Upper lobe of left lung (tissue), 4 donors: ENCODE data around the gene SLC25A45.

Experiments used
- CTCF ChIP-seq, 6 experiments: fragments of 450-650 bp in 4 of 6; fragments of 200-600 bp in 2 of 6; sonication (generic) in 2 of 6; IDR thresholded peaks; one replicate each; pipeline ENCODE4 v1.5.1; 2016 to 2019; ENCODE audit warnings: antibody characterized with exemption in 6 of 6
- EP300 ChIP-seq, 4 donors: sonication (generic); formaldehyde crosslinking; IDR thresholded peaks; one replicate each; pipeline ENCODE4 v1.5.1; 2017; ENCODE audit warnings: antibody characterized with exemption in 4 of 4, control low read depth in 2 of 4

GRCh38 chr11:65366340-65366773 lies 16.1 kb downstream of the SLC25A45 start:
- peak; percentile 49 to 85 (median 78) for TF ChIP-seq CTCF (IDR thresholded peaks at IDR 0.05)
- TF ChIP-seq EP300 (IDR thresholded peaks at IDR 0.05), result no peak
